GM18867 (cell line): ENCODE results near the gene BRMS1.
"Not testable (repeated sequence)": the region's sequence is repeated elsewhere in the genome, so short reads cannot be mapped to it uniquely, and the experiment has no call there.

ENCODE experiments used
- ATAC-seq: cut with Tn5 transposase; IDR thresholded peaks from one replicate; pipeline ENCODE4 v1.9.1; 2021; ENCODE audit warnings: mild to moderate bottlenecking, moderate library complexity; ENCODE audit not compliant: unreplicated experiment

BRMS1 gene

GRCh38 chr11:66326261-66327111, 18.4 kb downstream of the BRMS1 start:
- ATAC-seq: no peak

- no peak for ATAC-seq
Observed at GRCh38 chr11:66325263-66325671, 19.6 kb downstream of the BRMS1 start.

- ATAC-seq: no peak
Observed at GRCh38 chr11:66324664-66325063, 20.2 kb downstream of the BRMS1 start.

- ATAC-seq: no peak
Observed at GRCh38 chr11:66323684-66324083, 21.2 kb downstream of the BRMS1 start.

- no peak for ATAC-seq
Observed at GRCh38 chr11:66322732-66323427, 22.0 kb downstream of the BRMS1 start.

- no peak for ATAC-seq
Observed at GRCh38 chr11:66321606-66322005, 23.3 kb downstream of the BRMS1 start.

GRCh38 chr11:66320748-66321147, 24.2 kb downstream of the BRMS1 start:
- ATAC-seq: not testable (repeated sequence)

GRCh38 chr11:66320289-66320688, 24.6 kb downstream of the BRMS1 start:
- not testable (repeated sequence) for ATAC-seq

- ATAC-seq: no peak
Observed at GRCh38 chr11:66318600-66318970, 26.3 kb downstream of the BRMS1 start.

GRCh38 chr11:66317723-66318599, 26.9 kb downstream of the BRMS1 start:
- no peak for ATAC-seq

- ATAC-seq: no peak
Observed at GRCh38 chr11:66317322-66317722, 27.6 kb downstream of the BRMS1 start.

- ATAC-seq: no peak
Observed at GRCh38 chr11:66316849-66317251, 28.1 kb downstream of the BRMS1 start, which contains the start of gene CD248. TSS of gene CD248 (minus strand) at chr11:66317044. CDS start at chr11:66317027, 17 bp downstream.

- ATAC-seq: no peak
Observed at GRCh38 chr11:66315921-66316811, 28.7 kb downstream of the BRMS1 start.

- no peak for ATAC-seq
Observed at GRCh38 chr11:66315498-66315885, 29.4 kb downstream of the BRMS1 start.

GRCh38 chr11:66314561-66315497, 30.1 kb downstream of the BRMS1 start:
- ATAC-seq: no peak

- ATAC-seq: no peak
Observed at GRCh38 chr11:66314186-66314501, 30.8 kb downstream of the BRMS1 start.

GRCh38 chr11:66313321-66314185, 31.4 kb downstream of the BRMS1 start:
- ATAC-seq: no peak
